HepG2 (cell line): ENCODE data around the gene MRPL20. TPM values are rescaled to one million over a fixed set of nuclear protein-coding genes. Genes with fewer than 3 reads are reported as not detected.

ENCODE experiments used
- ATAC-seq: fragments of 200-7000 bp; cut with Tn5 transposase; 3 replicates; pipeline ENCODE4 v1.9.1; 2020; ENCODE audit warnings: mild to moderate bottlenecking, moderate library complexity
- BruUV-seq: library from RNA; stranded (reverse); fragments of 400-500 nt; replicated peaks from 2 replicates; lab custom pipeline; 2021; lab: Mats Ljungman, UMichigan
- CTCF ChIA-PET: fragments of 300-600 bp; formaldehyde crosslinking; extraction: SDS; loops from one replicate; lab custom pipeline; 2021; ENCODE audit warnings: low total read pairs, inconsistent platforms, low intra/inter-chr PET ratio; lab: Yijun Ruan, JAX
- POLR2A ChIA-PET: fragments of 350-600 bp; sonication (Branson Sonifier 250); formaldehyde crosslinking; loops from one replicate; lab custom pipeline; 2020; ENCODE audit warnings: antibody characterized with exemption, inconsistent platforms; lab: Yijun Ruan, JAX
- DNase-seq: peaks from one replicate; pipeline ENCODE4 v3.0.0-alpha.2; 2015; ENCODE audit warnings: low spot score
- FAIRE-seq: peaks from 3 replicates; lab custom pipeline; 2011; peaks lifted over from hg19 to GRCh38; lab: Jason Lieb, UNC
- H2AFZ ChIP-seq: one replicate; pipeline ENCODE4 v1.6.1; 2011; ENCODE audit warnings: low read length, inconsistent platforms
- H3K27ac ChIP-seq: fragments of 300-600 bp; 3 replicates; pipeline ENCODE4 v1.8.0; 2011; ENCODE audit warnings: mixed run types, mild to moderate bottlenecking, mixed read lengths, low read length, inconsistent platforms; ENCODE audit not compliant: insufficient read depth; ENCODE audit errors: extremely low read length
- H3K27me3 ChIP-seq, 2 experiments: fragments of 200-600 bp in 1 of 2; 2 replicates in 1 of 2; 3 replicates in 1 of 2; pipeline versions ENCODE4 v1.6.0 to v1.8.0; 2011; ENCODE audit warnings: low read length in 2 of 2, mild to moderate bottlenecking in 2 of 2, moderate library complexity in 2 of 2, inconsistent platforms in 1 of 2; ENCODE audit not compliant: insufficient read depth in 2 of 2, control insufficient read depth in 1 of 2
- H3K36me3 ChIP-seq, 2 experiments: fragments of 200-600 bp in 1 of 2; replicated peaks in 1 of 2; 2 replicates in 1 of 2; 3 replicates in 1 of 2; pipeline versions ENCODE4 v1.5.1 to v1.8.0; 2011; ENCODE audit warnings: low read length in 2 of 2, inconsistent platforms in 1 of 2; ENCODE audit not compliant: insufficient read depth in 2 of 2, control insufficient read depth in 1 of 2
- H3K4me1 ChIP-seq: 2 replicates; pipeline ENCODE4 v1.5.1; 2012; ENCODE audit warnings: low read length, inconsistent platforms; ENCODE audit not compliant: insufficient read depth
- H3K4me2 ChIP-seq: 2 replicates; pipeline ENCODE4 v1.6.0; 2011; ENCODE audit warnings: low read depth, low read length, inconsistent platforms
- H3K4me3 ChIP-seq, 3 experiments: fragments of 200-600 bp in 1 of 3; sonication (generic), shearing (Covaris generic) in 1 of 3; replicated peaks in 1 of 3; 2 replicates each; pipeline ENCODE4 v1.5.1; 2011 to 2016; ENCODE audit warnings: low read length in 3 of 3, inconsistent platforms in 2 of 3, low read depth in 2 of 3, mild to moderate bottlenecking in 2 of 3, control low read depth in 1 of 3, mixed read lengths in 1 of 3; ENCODE audit not compliant: insufficient read depth in 1 of 3
- H3K79me2 ChIP-seq: one replicate; pipeline ENCODE4 v1.6.1; 2011; ENCODE audit warnings: low read length, inconsistent platforms; ENCODE audit not compliant: insufficient read depth
- H3K9ac ChIP-seq: 2 replicates; pipeline ENCODE4 v1.6.0; 2011; ENCODE audit warnings: mild to moderate bottlenecking, low read depth, low read length, inconsistent platforms; ENCODE audit not compliant: insufficient read depth
- H3K9me3 ChIP-seq: 2 replicates; pipeline ENCODE4 v1.5.1; 2012; ENCODE audit warnings: mild to moderate bottlenecking, low read length
- H4K20me1 ChIP-seq: 2 replicates; pipeline ENCODE4 v1.6.0; 2011; ENCODE audit warnings: inconsistent platforms, mild to moderate bottlenecking, low read length, moderate library complexity; ENCODE audit not compliant: insufficient read depth
- RBFOX2 ChIP-seq: fragments of 200-400 bp; formaldehyde crosslinking; IDR thresholded peaks from 2 replicates; pipeline ENCODE4 v1.6.1; 2017; ENCODE audit warnings: low read depth, mild to moderate bottlenecking, low read length
- RBM39 ChIP-seq: fragments of 200-400 bp; formaldehyde crosslinking; IDR thresholded peaks from one replicate; pipeline ENCODE4 v1.6.1; 2018; ENCODE audit warnings: antibody characterized with exemption, mild to moderate bottlenecking, low read depth, low read length; ENCODE audit not compliant: poor library complexity, severe bottlenecking
- REL ChIP-seq: sonication (generic); formaldehyde crosslinking; conservative IDR thresholded peaks from 2 replicates; pipeline ENCODE4 v1.8.0; 2022; ENCODE audit warnings: mild to moderate bottlenecking, missing genetic modification reagents, moderate library complexity
- RFX1 ChIP-seq: fragments of 450-650 bp; IDR thresholded peaks from 2 replicates; pipeline ENCODE4 v1.6.1; 2017
- SNAPC4 ChIP-seq: sonication (generic); formaldehyde crosslinking; IDR thresholded peaks from 2 replicates; pipeline ENCODE4 v1.4.0; 2020; ENCODE audit warnings: mild to moderate bottlenecking, missing genetic modification reagents
- WGBS: methylation state at CpG from one replicate; pipeline ENCODE4 v1.1.6; 2017; ENCODE audit warnings: low lambda C conversion rate; 5-methylcytosine and 5-hydroxymethylcytosine counted together
- in situ Hi-C: cut with HindIII; loops from 2 replicates; pipeline ENCODE4 v1.10.0; 2017; ENCODE audit warnings: low pct_unique_long_range_greater_than_20kb; ENCODE audit not compliant: extremely low pct_ligation_motif_present
- intact Hi-C: fragments of 100-400 bp; cut with micrococcal nuclease; formaldehyde crosslinking; loops from one replicate; pipeline ENCODE4 v1.10.0; 2022; ENCODE audit not compliant: unreplicated experiment
- polyA plus RNA-seq, 8 experiments: library from polyadenylated mRNA; depleted of rRNA in 3 of 8; stranded (reverse) in 7 of 8; unstranded in 1 of 8; fragments of >200 nt; fragmentation: Illumina TruSeq in 4 of 8; extraction: Trizol in 4 of 8; gene quantifications; 2 replicates each; pipeline versions ENCODE4 v1.2.1 to v1.2.3, GENCODE V29; 2011 to 2016; ENCODE audit warnings: low read depth in 4 of 8, missing spikeins in 1 of 8, mixed read lengths in 1 of 8; ENCODE audit not compliant: insufficient read depth in 1 of 8
- total RNA-seq, 5 experiments: library from RNA; depleted of rRNA; stranded (reverse); fragments of >200 nt; fragmentation: Illumina TruSeq; extraction: Trizol; gene quantifications; 2 replicates each; pipeline ENCODE4 v1.2.3, GENCODE V29; 2016; ENCODE audit warnings: low read depth in 1 of 5

Gene MRPL20
- total and polyA plus RNA-seq, 2 of the 13 experiments (the other 11 are each of a cell fraction or from before 2014, with no cell fraction given) = 59.2 to 127 TPM

GRCh38 chr1:1393428-1393827 lies 13.7 kb downstream of the MRPL20 start:
- peaks cover 3% of the 10 kb centered on the region; the same call in 1 of the 2 replicates for H4K20me1 ChIP-seq
- DNase-seq (no peak), ATAC-seq (no peak), FAIRE-seq (no peak)
- H3K36me3 ChIP-seq = peaks cover 36 to 83% of the 10 kb centered on the region in 2 experiments
- ChIA-PET POLR2A (no interaction called here), CTCF (no interaction called here)
- H3K9ac ChIP-seq = no peak overlapping the region
- H2AFZ ChIP-seq = no peak overlapping the region
- no peaks in the 10 kb centered on the region for H3K9me3 ChIP-seq
- peaks cover 30% of the 10 kb centered on the region for H3K79me2 ChIP-seq
- in situ Hi-C loops (no loop called here), intact Hi-C loops (no loop called here)
- H3K4me3 ChIP-seq = no peak overlapping the region
- H3K27me3 ChIP-seq = no peaks in the 10 kb centered on the region
- TF ChIP-seq REL (no peak), SNAPC4 (no peak), RBM39 (no peak), RFX1 (no peak), RBFOX2 (0 out of 2 replicates have a peak, but pooled peaks have one; percentile 21)
- no TSS peak for BruUV-seq
- H3K4me2 ChIP-seq = no peak overlapping the region
- peaks cover 16% of the 10 kb centered on the region for H3K4me1 ChIP-seq
- H3K27ac ChIP-seq = no peak overlapping the region
- 98% methylated on average over 7 of the region's 11 CpGs for WGBS
